Stimulated activated naive B cell treated with anti-CD40 and anti-IgM and Interleukin-4, amounts not matched to agents 10 μg/mL and 1 μg/mL and 100 μg/mL, for 72 hours (primary cell): ENCODE data around the gene CACNA2D1.

Experiments used
- ATAC-seq, 2 donors: fragments of 150-1000 bp; cut with Tn5 transposase; replicated peaks; 2 replicates each; pipeline ENCODE4 v1.10.0; 2021; ENCODE audit warnings: moderate library complexity in 1 of 2
- DNase-seq: peaks from one replicate; pipeline ENCODE4 v3.0.0; 2021
- H3K27ac Mint-ChIP-seq: one replicate; pipeline ENCODE4 v1.8.0; 2022; ENCODE audit warnings: mild to moderate bottlenecking, mixed read lengths
- H3K27me3 Mint-ChIP-seq, 2 donors: one replicate each; pipeline ENCODE4 v1.8.0; 2022; ENCODE audit warnings: mixed read lengths in 2 of 2
- H3K36me3 Mint-ChIP-seq, 2 donors: one replicate each; pipeline ENCODE4 v1.8.0; 2022; ENCODE audit warnings: mixed read lengths in 2 of 2, mild to moderate bottlenecking in 1 of 2
- H3K4me1 Mint-ChIP-seq, 2 donors: one replicate each; pipeline ENCODE4 v1.8.0; 2022; ENCODE audit warnings: mixed read lengths in 2 of 2, mild to moderate bottlenecking in 1 of 2
- H3K4me3 Mint-ChIP-seq, 2 donors: one replicate each; pipeline ENCODE4 v1.8.0; 2022; ENCODE audit warnings: mild to moderate bottlenecking in 2 of 2, mixed read lengths in 2 of 2, moderate library complexity in 1 of 2
- H3K9me3 Mint-ChIP-seq, 2 donors: one replicate each; pipeline ENCODE4 v1.8.0; 2022; ENCODE audit warnings: mixed read lengths in 2 of 2, mild to moderate bottlenecking in 1 of 2

CACNA2D1 gene

DNA sequence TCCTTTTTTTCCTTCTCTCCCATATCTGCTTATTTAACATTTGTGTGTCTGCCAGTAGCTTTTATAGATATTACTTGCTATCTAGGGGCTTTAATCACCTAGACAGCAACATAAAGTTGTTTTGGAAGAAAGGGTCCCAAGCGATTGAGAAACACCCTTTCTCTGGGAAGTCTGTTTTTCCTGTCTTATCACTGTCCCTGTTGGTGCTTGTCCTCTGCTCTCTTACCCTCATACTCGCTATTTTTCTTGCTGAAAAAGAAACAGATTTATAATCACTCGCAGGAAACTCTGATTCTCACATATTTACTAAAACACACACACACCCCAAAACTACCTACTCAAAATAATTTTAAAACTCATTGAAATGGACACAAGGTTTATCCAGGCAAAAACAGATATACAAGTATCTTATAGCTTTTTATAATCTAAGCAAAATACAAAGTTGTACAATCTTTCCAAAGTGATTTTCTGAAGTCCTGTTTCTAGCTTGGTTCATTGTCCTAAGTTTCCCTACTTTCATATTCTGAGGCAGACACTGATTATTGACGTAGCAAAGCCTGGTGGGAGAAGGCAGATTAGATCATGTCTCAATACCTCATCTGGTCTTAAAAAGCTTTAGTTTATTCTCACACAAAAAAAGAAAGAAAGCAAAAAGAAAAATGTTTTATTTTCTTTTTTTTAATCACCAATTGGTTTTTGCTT, 157.3 kb downstream of the CACNA2D1 start:
- Mint-ChIP-seq H3K4me1 (no peaks in the 10 kb centered on the region), H3K36me3 (no peaks in the 10 kb centered on the region), H3K27ac (no peak overlapping the region), H3K27me3 (no peaks in the 10 kb centered on the region), H3K4me3 (no peak overlapping the region), H3K9me3 (peaks cover 0 to 2% of the 10 kb centered on the region in 2 donors)
- ATAC-seq: no peak
- DNase-seq: no peak

DNA sequence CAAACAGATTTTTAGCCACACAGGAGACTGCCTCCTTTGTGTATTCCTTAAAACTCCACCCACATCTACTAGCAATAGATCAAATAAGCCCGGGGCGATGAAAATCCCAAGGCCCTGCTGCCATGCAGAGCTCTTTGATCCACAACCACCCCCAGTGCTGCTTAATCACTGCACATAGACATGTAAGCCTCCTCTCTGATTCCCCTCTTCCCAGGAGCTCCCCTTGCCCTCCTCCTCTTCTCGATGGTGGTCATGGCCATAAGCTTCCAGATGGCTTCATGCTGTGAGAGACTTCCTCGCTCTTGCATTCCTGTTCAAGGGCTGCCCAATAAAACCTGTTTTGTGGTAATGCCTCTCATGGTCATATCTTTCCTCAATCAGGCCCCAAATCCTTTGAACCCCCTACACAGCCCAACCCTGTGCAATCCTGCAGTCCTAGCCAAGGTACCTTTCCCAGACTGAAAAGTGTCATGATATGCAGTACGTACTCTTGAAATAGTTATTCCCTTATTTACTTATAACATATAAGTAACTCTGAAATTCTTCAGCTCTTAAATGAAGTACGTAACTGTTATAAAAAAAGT, 158.5 kb downstream of the CACNA2D1 start:
- DNase-seq: no peak
- ATAC-seq: no peak
- Mint-ChIP-seq H3K27me3 (no peaks in the 10 kb centered on the region), H3K27ac (no peak overlapping the region), H3K4me3 (no peak overlapping the region), H3K9me3 (peaks cover 0 to 2% of the 10 kb centered on the region in 2 donors), H3K4me1 (no peaks in the 10 kb centered on the region), H3K36me3 (no peaks in the 10 kb centered on the region)

DNA sequence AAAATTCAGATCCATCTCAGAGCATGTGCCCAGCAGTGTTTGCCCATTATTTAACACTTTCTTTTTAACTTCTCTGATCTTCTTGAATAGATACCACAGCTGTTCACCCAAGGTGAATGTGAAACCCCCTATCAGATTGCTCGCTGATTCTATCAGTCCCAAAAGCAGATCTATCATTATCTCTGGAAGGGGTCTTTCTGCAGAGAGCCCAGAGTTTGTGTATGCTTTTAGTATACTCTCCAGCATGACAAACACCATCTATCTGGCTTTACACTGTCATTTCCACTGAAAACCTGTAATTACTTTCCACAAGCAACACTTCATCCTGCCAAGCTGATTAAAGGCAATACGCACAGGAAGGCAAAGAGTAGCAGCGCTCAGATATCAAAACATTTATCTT, 168.2 kb downstream of the CACNA2D1 start:
- no peak for DNase-seq
- Mint-ChIP-seq H3K36me3 (no peaks in the 10 kb centered on the region), H3K4me1 (no peaks in the 10 kb centered on the region), H3K27me3 (no peaks in the 10 kb centered on the region), H3K4me3 (no peak overlapping the region), H3K27ac (no peak overlapping the region), H3K9me3 (no peaks in the 10 kb centered on the region)
- ATAC-seq: no peak

DNA sequence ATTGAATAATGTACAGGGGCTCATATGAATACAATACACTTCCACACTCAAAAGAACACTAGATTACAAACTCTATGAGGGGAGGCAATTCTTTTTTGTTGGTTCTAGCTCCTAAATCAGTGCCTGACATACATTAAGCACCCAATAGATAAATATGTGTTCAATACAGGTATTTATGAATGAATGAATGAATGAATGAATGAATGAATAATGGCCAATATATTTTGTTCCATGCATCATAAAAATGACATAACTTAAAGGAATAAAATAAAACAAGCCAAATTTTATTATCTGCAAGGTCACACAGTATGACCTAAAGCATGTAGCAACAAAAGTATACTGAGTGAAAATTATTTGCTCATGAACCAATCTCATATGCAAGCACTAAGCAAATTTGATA, 168.9 kb downstream of the CACNA2D1 start:
- Mint-ChIP-seq H3K4me1 (no peaks in the 10 kb centered on the region), H3K9me3 (no peaks in the 10 kb centered on the region), H3K27ac (no peak overlapping the region), H3K36me3 (no peaks in the 10 kb centered on the region), H3K27me3 (no peaks in the 10 kb centered on the region), H3K4me3 (no peak overlapping the region)
- DNase-seq: no peak
- ATAC-seq: no peak

DNA sequence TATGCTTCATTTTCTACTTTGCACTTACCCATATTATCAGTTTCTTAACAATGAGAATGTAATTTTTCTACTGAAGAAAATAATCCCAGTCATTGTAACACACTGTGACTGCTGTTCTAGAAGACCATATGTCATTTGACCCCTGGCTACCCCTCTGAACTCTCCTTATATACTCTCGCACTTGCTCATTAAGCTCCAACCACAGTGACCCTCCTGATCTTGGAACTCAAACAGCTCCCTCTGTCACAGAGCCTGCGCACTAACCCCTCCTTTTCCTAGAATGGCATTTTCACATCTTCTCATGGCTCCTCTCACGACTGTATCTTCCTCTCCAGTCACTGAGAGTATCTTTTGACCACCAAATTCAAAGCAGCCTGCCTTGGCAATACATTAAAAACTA, 169.7 kb downstream of the CACNA2D1 start:
- Mint-ChIP-seq H3K27me3 (no peaks in the 10 kb centered on the region), H3K4me1 (no peaks in the 10 kb centered on the region), H3K4me3 (no peak overlapping the region), H3K9me3 (no peaks in the 10 kb centered on the region), H3K36me3 (no peaks in the 10 kb centered on the region), H3K27ac (no peak overlapping the region)
- DNase-seq: no peak
- ATAC-seq: no peak

DNA sequence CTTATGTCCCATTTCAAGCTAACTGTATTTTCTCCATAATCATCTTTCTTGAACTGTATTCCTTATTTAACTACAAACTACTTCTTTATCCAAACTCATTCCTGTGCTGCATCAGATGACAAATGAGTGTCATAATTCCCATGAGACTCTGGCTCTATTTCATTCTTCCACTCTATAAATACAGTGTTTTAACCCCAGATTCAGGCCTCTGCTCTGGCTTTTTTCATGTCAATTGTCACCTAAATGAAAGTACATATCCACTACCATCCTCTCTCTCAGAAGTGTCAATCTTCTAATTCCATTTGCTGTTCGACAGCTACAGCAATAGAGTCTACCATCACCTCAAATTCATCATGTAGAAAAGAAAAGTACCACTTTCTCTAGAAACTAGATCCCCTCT, 172.7 kb downstream of the CACNA2D1 start:
- ATAC-seq (no peak), DNase-seq (no peak)
- Mint-ChIP-seq H3K4me3 (no peak overlapping the region), H3K36me3 (no peaks in the 10 kb centered on the region), H3K4me1 (no peaks in the 10 kb centered on the region), H3K27ac (no peak overlapping the region), H3K27me3 (no peaks in the 10 kb centered on the region), H3K9me3 (no peaks in the 10 kb centered on the region)

DNA sequence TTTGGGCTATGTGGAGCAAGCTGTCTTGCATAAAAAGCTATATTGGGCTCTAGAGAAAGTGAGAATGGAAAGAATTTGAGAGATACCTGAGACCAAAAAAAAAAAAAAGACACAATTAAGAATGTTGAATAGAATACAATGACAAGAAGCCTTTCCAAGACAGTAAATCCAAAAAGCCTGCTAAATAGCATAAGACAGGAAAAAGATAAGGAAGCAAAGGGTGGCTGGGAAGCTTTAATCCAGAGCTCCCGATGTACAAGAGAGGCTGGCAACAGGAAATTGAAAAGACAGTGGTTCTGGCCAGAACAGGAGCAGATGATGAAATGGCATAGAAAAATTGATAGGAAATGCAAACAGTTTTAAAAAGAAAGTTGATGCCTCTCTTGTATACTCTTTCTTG, 174.9 kb downstream of the CACNA2D1 start:
- DNase-seq: no peak
- no peaks in the 10 kb centered on the region for H3K27me3 Mint-ChIP-seq

DNA sequence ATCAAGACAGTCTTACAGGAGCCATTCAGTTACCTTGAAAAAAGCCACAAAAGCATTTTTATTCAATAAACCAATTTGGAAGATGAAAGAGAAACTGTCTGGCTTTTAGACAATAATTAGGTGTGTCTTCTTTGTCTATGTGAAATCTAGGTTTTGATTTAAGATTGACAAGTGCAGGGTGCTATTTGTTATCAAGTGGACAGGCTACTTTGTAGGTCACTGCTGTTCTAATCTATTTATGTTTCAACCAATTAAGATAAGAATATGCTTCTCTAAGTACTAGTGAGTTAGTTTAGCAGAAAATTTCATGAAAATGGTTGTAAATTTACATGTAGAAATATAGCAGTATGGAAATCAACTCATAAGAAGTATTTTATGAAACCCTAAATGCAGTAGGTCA, 177.5 kb downstream of the CACNA2D1 start:
- no peak for DNase-seq
- no peak for ATAC-seq
- Mint-ChIP-seq H3K4me1 (no peaks in the 10 kb centered on the region), H3K9me3 (no peaks in the 10 kb centered on the region), H3K27me3 (no peaks in the 10 kb centered on the region), H3K27ac (no peak overlapping the region), H3K4me3 (no peak overlapping the region), H3K36me3 (no peaks in the 10 kb centered on the region)

More for the DNA sequence above, 174.9 kb downstream of the CACNA2D1 start:
- Mint-ChIP-seq H3K4me3 (no peak overlapping the region), H3K27ac (no peak overlapping the region), H3K9me3 (no peaks in the 10 kb centered on the region), H3K4me1 (no peaks in the 10 kb centered on the region), H3K36me3 (no peaks in the 10 kb centered on the region)
- ATAC-seq: no peak

DNA sequence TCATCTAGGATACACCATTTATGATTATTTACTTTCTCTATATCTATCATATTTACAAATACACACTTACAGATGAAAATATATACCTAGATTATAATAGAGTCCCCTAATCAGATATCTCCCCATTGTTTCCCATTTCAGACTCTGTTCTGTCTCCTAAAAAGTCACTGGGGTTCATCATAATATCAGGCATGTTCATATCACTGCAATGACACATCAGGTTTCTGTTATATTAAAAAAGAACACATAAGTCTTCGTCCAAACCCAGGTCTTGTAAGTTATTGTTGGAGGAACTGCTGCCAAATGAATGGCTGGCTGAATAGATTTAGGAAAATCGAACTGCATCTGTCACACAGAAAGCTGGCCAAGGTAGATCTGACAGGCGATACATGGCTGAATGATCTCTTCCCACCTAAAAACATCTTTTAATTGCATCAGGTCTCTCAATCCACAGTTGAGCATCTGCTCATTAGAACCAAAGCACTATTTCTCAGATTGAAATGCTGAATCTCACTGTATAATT, 178.7 kb downstream of the CACNA2D1 start:
- Mint-ChIP-seq H3K27ac (no peak overlapping the region), H3K36me3 (no peaks in the 10 kb centered on the region), H3K4me3 (no peak overlapping the region), H3K27me3 (no peaks in the 10 kb centered on the region), H3K9me3 (no peaks in the 10 kb centered on the region), H3K4me1 (no peaks in the 10 kb centered on the region)
- ATAC-seq (no peak), DNase-seq (no peak)

DNA sequence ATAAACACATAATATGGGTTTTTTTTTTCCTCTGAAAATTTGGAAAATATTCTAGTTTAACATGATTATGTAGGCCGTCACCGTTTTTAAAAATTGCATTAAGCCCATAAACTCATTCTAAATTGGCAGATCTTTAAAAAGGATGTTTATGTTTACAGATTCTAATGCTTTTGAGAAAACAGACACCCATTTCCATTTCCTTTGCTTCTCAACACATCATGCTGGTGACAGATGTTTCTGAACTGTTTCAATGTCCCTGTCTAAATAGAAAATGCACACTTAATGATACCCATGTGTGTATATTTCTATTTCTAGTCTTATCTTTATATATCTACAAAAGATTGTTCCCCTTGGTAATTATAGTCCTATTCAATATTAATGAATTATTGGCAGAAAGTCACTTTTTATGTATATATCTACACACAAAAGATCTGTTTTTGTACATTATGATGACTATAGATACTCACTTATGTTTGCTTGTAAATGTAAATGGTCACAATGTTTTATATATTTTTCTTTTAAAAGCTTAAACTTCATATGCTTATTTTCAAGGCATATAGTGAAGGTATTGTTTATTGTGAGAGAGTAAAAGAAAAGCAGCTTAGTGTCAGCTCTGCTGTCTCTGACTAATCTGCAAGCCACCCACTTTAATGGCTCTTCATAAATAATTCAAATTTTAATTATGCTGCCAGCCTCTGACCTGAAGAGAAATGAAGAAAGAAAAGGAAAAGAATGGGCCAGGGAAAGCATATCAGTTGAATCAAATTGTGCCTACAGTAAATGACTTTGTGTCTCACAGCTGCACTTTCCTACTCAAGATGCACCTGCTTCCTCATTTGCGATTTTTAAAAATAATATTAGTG, 179.4 kb downstream of the CACNA2D1 start:
- H3K36me3 Mint-ChIP-seq: no peaks in the 10 kb centered on the region
- DNase-seq (no peak), ATAC-seq (no peak)
- H3K4me1 Mint-ChIP-seq: no peaks in the 10 kb centered on the region
- H3K4me3 Mint-ChIP-seq: no peak overlapping the region
- no peak overlapping the region for H3K27ac Mint-ChIP-seq
- H3K27me3 Mint-ChIP-seq: no peaks in the 10 kb centered on the region
- no peaks in the 10 kb centered on the region for H3K9me3 Mint-ChIP-seq

DNA sequence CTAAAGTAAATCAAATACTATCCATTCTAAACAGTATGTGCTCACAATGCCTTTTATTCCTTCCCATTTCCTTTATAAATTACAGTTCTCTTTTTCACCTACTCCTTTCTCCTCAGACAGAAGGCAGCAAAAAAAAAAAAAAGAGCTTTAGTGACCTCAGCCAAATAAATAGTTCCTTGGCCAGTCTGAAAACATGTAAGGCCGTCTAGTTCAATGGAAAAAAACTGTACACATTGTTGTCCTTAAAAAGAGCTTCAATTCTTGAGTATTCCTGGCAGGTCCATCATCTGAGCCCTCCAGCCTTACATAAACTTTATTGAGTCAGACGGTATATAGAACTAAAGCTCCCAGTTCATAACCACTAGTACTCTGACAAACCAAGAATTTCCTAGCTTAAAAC, 185.4 kb downstream of the CACNA2D1 start:
- ATAC-seq (no peak), DNase-seq (no peak)
- Mint-ChIP-seq H3K4me3 (no peak overlapping the region), H3K9me3 (no peaks in the 10 kb centered on the region), H3K36me3 (no peaks in the 10 kb centered on the region), H3K27ac (no peak overlapping the region), H3K4me1 (no peaks in the 10 kb centered on the region), H3K27me3 (no peaks in the 10 kb centered on the region)

DNA sequence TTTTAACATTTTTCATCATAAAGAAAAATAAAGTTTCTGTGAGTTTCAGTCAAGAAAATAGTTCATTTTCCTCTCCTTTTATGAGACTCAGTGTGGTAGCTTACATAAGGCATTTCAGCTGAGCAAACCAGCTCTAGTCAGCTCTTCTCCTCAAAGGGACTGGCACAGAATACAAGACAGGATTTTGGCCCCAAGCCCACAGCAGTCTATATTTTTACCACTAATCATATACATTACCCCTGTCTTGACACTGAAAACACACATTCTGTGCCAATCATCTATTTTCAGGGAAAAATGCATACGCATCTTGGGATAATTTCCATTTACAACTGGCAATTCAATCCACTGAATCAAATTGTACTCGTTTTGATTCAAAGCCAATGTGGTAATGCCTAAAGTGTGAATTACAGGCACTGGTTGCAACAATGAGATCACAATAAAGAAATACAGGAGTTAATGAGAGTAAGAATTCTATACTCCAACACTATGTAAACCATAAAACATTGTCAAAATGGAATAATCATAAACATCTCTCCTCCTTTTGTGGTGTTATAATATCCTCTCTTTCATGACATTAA, 186.4 kb downstream of the CACNA2D1 start:
- Mint-ChIP-seq H3K27ac (no peak overlapping the region), H3K4me1 (no peaks in the 10 kb centered on the region), H3K4me3 (no peak overlapping the region), H3K9me3 (no peaks in the 10 kb centered on the region), H3K27me3 (no peaks in the 10 kb centered on the region), H3K36me3 (no peaks in the 10 kb centered on the region)
- DNase-seq: no peak
- no peak for ATAC-seq

DNA sequence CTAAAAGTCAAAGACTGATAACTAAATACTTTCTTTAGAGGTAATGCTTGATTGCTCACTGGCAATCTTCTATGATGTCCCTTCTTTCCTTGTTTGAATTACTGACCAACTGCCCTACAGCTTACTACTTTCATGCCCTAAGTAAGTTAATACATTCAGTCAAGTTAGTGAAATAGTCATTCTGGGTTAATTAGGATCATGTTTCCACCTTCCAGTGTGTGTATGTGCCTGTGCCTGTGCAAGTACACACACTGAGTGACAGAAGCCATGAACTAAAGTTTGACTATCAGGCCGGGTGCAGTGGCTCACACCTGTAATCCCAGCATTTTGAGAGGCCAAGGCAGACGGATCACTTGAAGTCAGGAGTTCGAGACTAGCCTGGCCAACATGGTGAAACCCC, 187.9 kb downstream of the CACNA2D1 start:
- H3K4me3 Mint-ChIP-seq: no peak overlapping the region
- H3K27ac Mint-ChIP-seq: no peak overlapping the region
- DNase-seq (no peak), ATAC-seq (no peak)
- H3K27me3 Mint-ChIP-seq: no peaks in the 10 kb centered on the region
- no peaks in the 10 kb centered on the region for H3K36me3 Mint-ChIP-seq
- H3K9me3 Mint-ChIP-seq: no peaks in the 10 kb centered on the region
- H3K4me1 Mint-ChIP-seq: no peaks in the 10 kb centered on the region

DNA sequence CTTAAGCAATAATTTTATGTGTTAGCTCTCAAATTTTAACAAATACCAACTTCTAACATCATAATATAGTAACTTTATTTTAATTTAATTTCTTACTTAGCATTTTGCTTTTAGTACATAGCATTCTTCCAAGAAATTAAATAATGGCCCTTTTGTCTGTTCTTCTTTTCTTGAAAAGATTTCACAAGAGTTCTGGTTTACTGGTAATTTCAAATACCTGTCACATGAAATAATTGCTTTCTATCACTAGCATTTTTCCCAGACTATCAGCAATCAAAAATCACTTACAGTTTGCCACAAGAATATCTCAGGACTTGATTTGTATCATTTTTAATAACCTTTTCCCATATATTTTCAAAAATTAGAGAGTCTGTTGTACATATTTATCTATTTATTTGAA, 193.0 kb downstream of the CACNA2D1 start:
- H3K4me1 Mint-ChIP-seq: no peaks in the 10 kb centered on the region
- no peak overlapping the region for H3K4me3 Mint-ChIP-seq
- no peaks in the 10 kb centered on the region for H3K9me3 Mint-ChIP-seq
- no peak overlapping the region for H3K27ac Mint-ChIP-seq
- ATAC-seq: no peak
- no peaks in the 10 kb centered on the region for H3K36me3 Mint-ChIP-seq
- DNase-seq: no peak
- no peaks in the 10 kb centered on the region for H3K27me3 Mint-ChIP-seq
